ENCODE data around the gene SLC9A5. TPM values are rescaled to one million over a fixed set of nuclear protein-coding genes. Genes with fewer than 3 reads are reported as not detected.

Gene SLC9A5
- total RNA-seq, 1 donor from 2014 or later = 0.60 TPM

DNA sequence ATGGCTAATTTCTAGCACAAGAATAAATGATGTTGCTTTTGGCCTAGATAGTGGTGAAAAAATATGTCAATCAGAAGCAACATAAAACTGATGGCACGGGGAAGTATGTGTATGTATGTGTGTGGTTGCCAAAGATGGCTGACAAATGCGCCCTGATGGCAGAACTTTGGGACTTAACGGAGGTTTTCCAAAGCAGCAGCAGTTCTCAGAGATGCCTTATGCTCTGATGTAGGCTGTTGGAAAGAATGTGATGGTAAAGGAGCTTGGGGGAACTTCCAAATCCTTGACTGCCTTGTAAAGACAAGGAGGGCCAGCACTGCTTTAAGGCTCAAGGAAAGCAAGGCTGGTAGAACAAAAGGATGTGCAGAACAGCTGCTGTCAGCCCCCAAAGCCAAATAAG, 61.8 kb downstream of the SLC9A5 start:
- no peak for DNase-seq (ENCODE audit: low read depth)

DNA sequence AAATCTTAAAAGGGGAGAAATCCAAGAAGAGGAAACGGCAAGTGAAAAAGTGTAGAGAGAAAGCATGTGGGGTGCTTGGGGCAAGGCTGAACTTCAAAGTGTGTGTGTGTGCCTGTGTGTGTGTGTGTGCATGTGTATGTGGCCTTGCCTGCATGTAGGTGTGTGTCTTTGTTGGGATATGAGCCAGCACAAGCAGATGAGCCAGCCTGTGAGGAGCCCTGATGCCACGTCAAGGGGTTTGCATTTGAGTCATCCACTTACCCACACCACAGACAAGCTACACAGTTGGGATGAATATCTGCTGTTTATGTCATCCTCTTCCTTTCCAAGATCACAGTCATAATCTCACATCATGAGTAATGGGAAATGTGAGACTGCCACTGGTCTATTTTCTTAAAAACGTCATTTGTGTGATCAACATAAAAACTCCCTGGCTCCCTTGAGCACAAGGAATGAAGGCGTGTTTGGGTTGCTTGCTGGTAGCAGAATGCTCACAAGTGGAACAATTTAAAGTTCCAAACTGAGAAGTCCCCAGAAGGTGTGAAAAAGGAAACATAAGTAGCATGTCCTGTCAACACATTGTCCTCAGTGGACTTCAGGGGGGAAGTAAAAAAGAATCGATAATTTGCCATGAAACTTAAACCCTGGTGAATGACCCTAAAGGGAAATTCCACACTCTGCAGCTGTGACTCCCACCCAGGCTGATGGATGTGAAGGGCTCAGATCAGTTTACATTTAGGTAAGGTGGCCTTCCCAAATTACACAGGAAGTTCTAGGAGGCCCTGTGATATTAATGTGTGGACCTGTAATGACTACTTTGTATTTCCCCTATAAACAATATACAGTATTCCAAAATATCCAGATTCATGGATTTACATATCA, 63.1 kb downstream of the SLC9A5 start:
- DNase-seq (ENCODE audit: low read depth) = peak; percentile 99

- no peak for DNase-seq (ENCODE audit: low read depth)
These were observed 63.9 kb downstream of the SLC9A5 start for GRCh38 chr16:67312719-67313118.

- no peak for DNase-seq (ENCODE audit: low read depth)
These were observed 69.1 kb downstream of the SLC9A5 start for GRCh38 chr16:67317853-67318252.

Other genes with a start within 250 kb of the SLC9A5 start
- gene CBFB, start 219.8 kb upstream of the SLC9A5 start, total RNA-seq = 113 and 132 TPM in 2 replicates
- gene PHAF1, start 139.0 kb upstream of the SLC9A5 start, total RNA-seq = 9.0 and 25.5 TPM in 2 replicates
- gene B3GNT9, start 98.0 kb upstream of the SLC9A5 start, total RNA-seq = 11.6 and 27.4 TPM in 2 replicates
- gene TRADD, start 89.1 kb upstream of the SLC9A5 start, total RNA-seq = 26.2 and 45.8 TPM in 2 replicates
- gene FBXL8, start 89.0 kb upstream of the SLC9A5 start, total RNA-seq = 13.5 TPM in 2 replicates
- gene HSF4, start 84.2 kb upstream of the SLC9A5 start, total RNA-seq = 5.7 and 12.5 TPM in 2 replicates
- 26.2 and 27.1 TPM in 2 replicates for gene NOL3, start 78.4 kb upstream of the SLC9A5 start, total RNA-seq
- 3.3 and 10.7 TPM in 2 replicates for gene MATCAP1, start 65.0 kb upstream of the SLC9A5 start, total RNA-seq
- gene EXOC3L1, start 58.8 kb upstream of the SLC9A5 start, total RNA-seq = 0.35 and 0.52 TPM in 2 replicates
- 39.2 and 56.0 TPM in 2 replicates for gene E2F4, start 56.8 kb upstream of the SLC9A5 start, total RNA-seq
- gene ELMO3, start 49.8 kb upstream of the SLC9A5 start, total RNA-seq = 3.1 and 20.1 TPM in 2 replicates
- 22.0 and 50.2 TPM in 2 replicates for gene TMEM208, start 21.8 kb upstream of the SLC9A5 start, total RNA-seq
- 5.4 and 20.5 TPM in 2 replicates for gene FHOD1, start 1.5 kb upstream of the SLC9A5 start, total RNA-seq
- gene PLEKHG4, start 30.6 kb downstream of the SLC9A5 start, total RNA-seq = 13.9 and 18.5 TPM in 2 replicates
- gene KCTD19, start 77.8 kb downstream of the SLC9A5 start, total RNA-seq = 0.25 TPM in 1 of 2 replicates, not detected in the other
- gene LRRC36, start 77.8 kb downstream of the SLC9A5 start, total RNA-seq = 1.6 TPM in 1 of 2 replicates, not detected in the other
- gene TPPP3, start 144.5 kb downstream of the SLC9A5 start, total RNA-seq = 0.10 TPM in 1 of 2 replicates, not detected in the other
- 4.2 and 10.3 TPM in 2 replicates for gene ZDHHC1, start 167.5 kb downstream of the SLC9A5 start, total RNA-seq
- 1.7 TPM in 1 of 2 replicates, not detected in the other for gene HSD11B2, start 182.1 kb downstream of the SLC9A5 start, total RNA-seq
- gene ATP6V0D1, start 232.2 kb downstream of the SLC9A5 start, total RNA-seq = 127 and 183 TPM in 2 replicates
- gene AGRP, start 234.6 kb downstream of the SLC9A5 start, total RNA-seq = not detected in 2 replicates